Testis (tissue), 3 donors: Measurements from ENCODE around the gene ZNF764. TPM values are rescaled to one million over a fixed set of nuclear protein-coding genes. Genes with fewer than 3 reads are reported as not detected.
A peak's percentile ranks its signal among the peaks of the same experiment; 100 is the strongest.
"Not testable (repeated sequence)": the region's sequence is repeated elsewhere in the genome, so short reads cannot be mapped to it uniquely, and the experiment has no call there.

Experiments used
- DNase-seq: peaks from one replicate; pipeline ENCODE4 v3.0.0-alpha.2; 2019
- H3K27ac ChIP-seq, 2 donors: fragments of 200-600 bp; sonication (generic); one replicate each; pipeline ENCODE4 v1.5.1; 2019
- H3K27me3 ChIP-seq: fragments of 200-600 bp; sonication (generic); one replicate; pipeline ENCODE4 v1.5.1; 2019
- H3K36me3 ChIP-seq: fragments of 200-600 bp; sonication (generic); one replicate; pipeline ENCODE4 v1.5.1; 2017; ENCODE audit warnings: low read depth; ENCODE audit errors: missing control alignments
- H3K4me1 ChIP-seq: fragments of 200-600 bp; sonication (generic); one replicate; pipeline ENCODE4 v1.5.1; 2019
- H3K4me3 ChIP-seq, 2 donors: fragments of 200-600 bp; sonication (generic); one replicate each; pipeline ENCODE4 v1.5.1; 2017 to 2019
- H3K9me3 ChIP-seq: fragments of 200-600 bp; sonication (generic); one replicate; pipeline ENCODE4 v1.5.1; 2017
- POLR2A ChIP-seq: fragments of 450-650 bp; IDR thresholded peaks from one replicate; pipeline ENCODE4 v1.6.1; 2017; ENCODE audit warnings: antibody characterized with exemption, mild to moderate bottlenecking, moderate library complexity
- WGBS, 2 donors: methylation state at CpG; one replicate each; pipeline ENCODE4 v1.1.5; 2018; 5-methylcytosine and 5-hydroxymethylcytosine counted together
- intact Hi-C: fragments of 100-400 bp; cut with DNase I; formaldehyde crosslinking; loops from one replicate; pipeline ENCODE4 v1.15.1; 2023; ENCODE audit warnings: low total_unique reads
- polyA plus RNA-seq: library from polyadenylated mRNA; stranded (reverse); fragments of 350-450 nt; fragmentation: Illumina TruSeq; extraction: RNeasy Lipid Tissue Mini Kit (QIAGEN cat#74804); gene quantifications from one replicate; pipeline ENCODE4 v1.2.3, GENCODE V29; 2014; ENCODE audit warnings: low read depth, low replicate concordance; ENCODE audit not compliant: insufficient read depth
- total RNA-seq, 2 donors: library from RNA; depleted of rRNA; stranded (reverse); fragments of >200 nt; gene quantifications; one replicate each; pipeline ENCODE4 v1.2.3, GENCODE V29; 2016
- TF ChIP-seq, protein P1 (sequence below), 3 experiments: fragments of 450-650 bp in 2 of 3; fragments of 200-600 bp in 1 of 3; sonication (generic) in 1 of 3; IDR thresholded peaks; one replicate each; pipeline ENCODE4 v1.5.1; 2016 to 2019; ENCODE audit warnings: antibody characterized with exemption in 3 of 3, mild to moderate bottlenecking in 2 of 3, moderate library complexity in 1 of 3

ZNF764 gene
- total and polyA plus RNA-seq, 3 donors from 2014 or later, result 11.3 to 23.2 (median 21.9) TPM

- H3K9me3 ChIP-seq, result no peaks in the 10 kb centered on the region
- TF ChIP-seq, protein P1, sequence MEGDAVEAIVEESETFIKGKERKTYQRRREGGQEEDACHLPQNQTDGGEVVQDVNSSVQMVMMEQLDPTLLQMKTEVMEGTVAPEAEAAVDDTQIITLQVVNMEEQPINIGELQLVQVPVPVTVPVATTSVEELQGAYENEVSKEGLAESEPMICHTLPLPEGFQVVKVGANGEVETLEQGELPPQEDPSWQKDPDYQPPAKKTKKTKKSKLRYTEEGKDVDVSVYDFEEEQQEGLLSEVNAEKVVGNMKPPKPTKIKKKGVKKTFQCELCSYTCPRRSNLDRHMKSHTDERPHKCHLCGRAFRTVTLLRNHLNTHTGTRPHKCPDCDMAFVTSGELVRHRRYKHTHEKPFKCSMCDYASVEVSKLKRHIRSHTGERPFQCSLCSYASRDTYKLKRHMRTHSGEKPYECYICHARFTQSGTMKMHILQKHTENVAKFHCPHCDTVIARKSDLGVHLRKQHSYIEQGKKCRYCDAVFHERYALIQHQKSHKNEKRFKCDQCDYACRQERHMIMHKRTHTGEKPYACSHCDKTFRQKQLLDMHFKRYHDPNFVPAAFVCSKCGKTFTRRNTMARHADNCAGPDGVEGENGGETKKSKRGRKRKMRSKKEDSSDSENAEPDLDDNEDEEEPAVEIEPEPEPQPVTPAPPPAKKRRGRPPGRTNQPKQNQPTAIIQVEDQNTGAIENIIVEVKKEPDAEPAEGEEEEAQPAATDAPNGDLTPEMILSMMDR (IDR thresholded peaks at IDR 0.05), result no peak
- no peak for TF ChIP-seq POLR2A
- intact Hi-C loops, result no loop called here
- H3K36me3 ChIP-seq, result no peaks in the 10 kb centered on the region
- H3K27ac ChIP-seq, result no peak overlapping the region
- H3K27me3 ChIP-seq, result no peaks in the 10 kb centered on the region
- H3K4me3 ChIP-seq, result peak overlapping the region in 1 of 2 donors; percentile 12
- peaks cover 16% of the 10 kb centered on the region for H3K4me1 ChIP-seq
- DNase-seq, result no peak
- 76 to 85% methylated on average over 28 to 55 of the region's 60 CpGs for WGBS, 2 donors
Measured at GRCh38 chr16:30524575-30525568, 33.3 kb downstream of the ZNF764 start.

- TF ChIP-seq, protein P1 (IDR thresholded peaks at IDR 0.05), result no peak
- TF ChIP-seq POLR2A, result no peak
- WGBS, 2 donors, result 61 to 67% methylated on average over 20 to 26 of the region's 26 CpGs
- intact Hi-C loops, result no loop called here
- Histone ChIP-seq H3K27ac (no peak overlapping the region), H3K27me3 (no peaks in the 10 kb centered on the region), H3K4me3 (peak overlapping the region in 1 of 2 donors; percentile 12), H3K4me1 (peaks cover 16% of the 10 kb centered on the region), H3K9me3 (no peaks in the 10 kb centered on the region), H3K36me3 (no peaks in the 10 kb centered on the region)
- DNase-seq, result no peak
Measured at GRCh38 chr16:30523768-30524574, 34.2 kb downstream of the ZNF764 start.

DNA sequence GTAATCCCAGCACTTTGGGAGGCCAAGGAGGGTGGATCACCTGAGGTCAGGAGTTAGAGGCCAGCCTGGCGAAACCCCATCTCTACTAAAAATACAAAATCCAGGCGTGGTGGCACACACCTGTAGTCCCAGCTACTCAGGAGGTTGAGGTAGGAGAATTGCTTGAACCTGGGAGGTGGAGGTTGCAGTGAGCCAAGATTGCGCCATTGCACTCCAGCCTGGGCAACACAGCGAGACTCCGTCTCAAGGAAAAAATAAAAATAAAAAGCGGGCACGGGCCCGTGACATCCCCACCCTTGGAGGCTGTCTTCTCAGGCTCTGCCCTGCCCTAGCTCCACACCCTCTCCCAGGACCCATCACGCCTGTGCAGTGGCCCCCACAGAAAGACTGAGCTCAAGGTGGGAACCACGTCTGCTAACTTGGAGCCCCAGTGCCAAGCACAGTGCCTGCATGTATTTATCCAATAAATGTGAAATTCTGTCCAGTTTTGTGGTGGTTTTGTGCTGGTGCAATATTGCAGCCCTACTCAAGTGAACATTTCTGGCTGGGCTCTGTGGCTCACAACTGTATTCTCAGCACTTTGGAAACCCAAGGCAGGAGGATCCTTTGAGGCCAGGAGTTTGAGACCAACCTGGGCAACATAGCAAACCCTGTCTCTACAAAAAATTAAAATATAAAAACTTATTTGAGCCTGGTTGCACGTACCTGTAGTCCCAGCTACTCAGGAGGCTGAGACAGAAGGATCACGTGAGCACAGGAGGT lies 35.3 kb downstream of the ZNF764 start:
- H3K27ac ChIP-seq, H3K27me3 ChIP-seq, DNase-seq, H3K9me3 ChIP-seq, H3K36me3 ChIP-seq, H3K4me3 ChIP-seq, intact Hi-C loops: not testable (repeated sequence)
- peaks cover 14% of the 10 kb centered on the region for H3K4me1 ChIP-seq
- 84 to 87% methylated on average over 12 of the region's 12 CpGs for WGBS, 2 donors

DNA sequence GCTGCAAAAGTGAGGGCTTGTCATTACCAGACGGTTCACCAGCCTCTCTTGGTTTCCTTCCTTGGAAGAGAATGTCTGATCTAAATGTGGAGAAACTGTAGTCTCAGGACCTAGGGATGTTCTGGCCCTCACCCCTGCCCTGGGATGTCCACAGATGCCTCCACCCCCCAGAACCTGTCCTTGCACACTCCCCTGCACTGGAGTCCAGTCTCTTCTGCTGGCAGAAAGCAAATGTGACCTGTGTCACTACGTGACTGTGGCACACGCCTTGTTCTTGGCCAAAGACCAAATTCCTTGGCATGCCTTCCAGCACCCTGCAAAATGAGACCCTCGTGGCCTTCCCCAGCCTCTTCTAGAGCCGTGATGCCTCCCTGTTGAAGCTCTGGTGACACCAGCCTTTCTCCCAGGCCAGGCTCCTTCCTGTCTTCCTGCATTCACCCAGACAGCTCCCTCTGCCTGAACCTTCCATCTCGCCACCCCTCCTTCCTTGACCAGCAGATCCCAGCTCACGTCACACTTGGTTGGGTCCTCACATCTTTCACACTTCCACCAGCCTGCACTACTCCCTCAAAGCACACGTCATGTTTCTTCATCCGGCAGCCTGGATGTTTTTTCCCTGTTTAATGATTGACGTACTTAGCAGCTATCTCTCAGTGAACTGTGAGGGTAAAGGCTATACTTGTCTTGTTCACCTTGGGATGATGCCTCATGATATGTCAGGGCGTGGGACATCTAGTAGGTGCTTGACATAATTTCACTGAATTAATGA lies 36.1 kb downstream of the ZNF764 start:
- TF ChIP-seq POLR2A, result no peak
- DNase-seq, result no peak
- no peak overlapping the region for H3K4me3 ChIP-seq
- no peaks in the 10 kb centered on the region for H3K9me3 ChIP-seq
- intact Hi-C loops, result no loop called here
- WGBS, 2 donors, result 51 to 62% methylated on average over 11 of the region's 11 CpGs
- no peaks in the 10 kb centered on the region for H3K27me3 ChIP-seq
- H3K4me1 ChIP-seq, result peaks cover 10% of the 10 kb centered on the region
- no peak overlapping the region for H3K27ac ChIP-seq
- H3K36me3 ChIP-seq, result no peaks in the 10 kb centered on the region

GRCh38 chr16:30521476-30521872 lies 36.7 kb downstream of the ZNF764 start:
- WGBS, 2 donors, result 85 to 92% methylated on average over 4 to 7 of the region's 7 CpGs
- no peaks in the 10 kb centered on the region for H3K36me3 ChIP-seq
- TF ChIP-seq POLR2A, result no peak
- TF ChIP-seq, protein P1 (IDR thresholded peaks at IDR 0.05), result no peak
- H3K27me3 ChIP-seq, result no peaks in the 10 kb centered on the region
- DNase-seq, result no peak
- no peaks in the 10 kb centered on the region for H3K9me3 ChIP-seq
- H3K27ac ChIP-seq, result no peak overlapping the region
- intact Hi-C loops, result no loop called here
- H3K4me1 ChIP-seq, result peaks cover 10% of the 10 kb centered on the region
- H3K4me3 ChIP-seq, result no peak overlapping the region
